ENCODE data around the gene RAB26. TPM values are rescaled to one million over a fixed set of nuclear protein-coding genes. Genes with fewer than 3 reads are reported as not detected.

Gene RAB26
- total RNA-seq, 1 donor from 2014 or later, result 0.80 TPM

DNA sequence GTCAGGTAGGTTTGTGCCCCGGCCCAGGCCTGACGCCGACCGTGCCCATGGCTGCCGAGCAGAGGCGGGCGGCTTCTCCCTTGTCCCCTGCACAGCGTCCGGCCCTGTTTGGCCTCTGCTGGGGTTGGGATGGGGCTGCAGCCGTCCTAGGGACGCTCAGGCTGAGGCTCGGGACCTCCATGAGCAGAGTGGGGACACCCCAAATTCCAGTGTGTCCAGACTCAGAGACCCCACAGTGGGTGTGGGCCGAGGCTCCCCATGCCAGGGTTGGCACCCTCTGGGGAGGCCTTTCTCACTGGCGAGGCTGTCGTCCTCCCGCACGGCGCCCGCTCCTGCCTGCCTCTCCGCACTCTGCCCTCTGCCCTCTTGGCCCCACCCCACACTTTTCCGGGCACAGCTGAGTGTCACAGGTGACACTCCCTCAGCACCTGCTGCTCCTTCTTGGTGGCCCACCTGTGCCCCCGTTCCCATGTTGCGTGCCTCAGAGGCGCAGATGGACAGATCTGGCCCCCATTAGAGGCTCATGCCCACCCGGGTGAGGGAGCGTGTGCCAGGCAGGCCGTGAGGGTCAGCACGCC lies 23.3 kb downstream of the RAB26 start:
- Histone ChIP-seq H3K9me3 (no peaks in the 10 kb centered on the region), H3K27me3 (ENCODE audit: low read depth) (no peaks in the 10 kb centered on the region), H3K4me3 (peak overlapping the region; percentile 55), H3K36me3 (peaks cover 90% of the 10 kb centered on the region), H3K4me1 (peaks cover 5% of the 10 kb centered on the region), H3K27ac (peak overlapping the region; percentile 81)
- DNase-seq (no peak), ATAC-seq (no peak)
- intact Hi-C loops (cut with DNase I), result no loop called here
- TF ChIP-seq, protein P1, sequence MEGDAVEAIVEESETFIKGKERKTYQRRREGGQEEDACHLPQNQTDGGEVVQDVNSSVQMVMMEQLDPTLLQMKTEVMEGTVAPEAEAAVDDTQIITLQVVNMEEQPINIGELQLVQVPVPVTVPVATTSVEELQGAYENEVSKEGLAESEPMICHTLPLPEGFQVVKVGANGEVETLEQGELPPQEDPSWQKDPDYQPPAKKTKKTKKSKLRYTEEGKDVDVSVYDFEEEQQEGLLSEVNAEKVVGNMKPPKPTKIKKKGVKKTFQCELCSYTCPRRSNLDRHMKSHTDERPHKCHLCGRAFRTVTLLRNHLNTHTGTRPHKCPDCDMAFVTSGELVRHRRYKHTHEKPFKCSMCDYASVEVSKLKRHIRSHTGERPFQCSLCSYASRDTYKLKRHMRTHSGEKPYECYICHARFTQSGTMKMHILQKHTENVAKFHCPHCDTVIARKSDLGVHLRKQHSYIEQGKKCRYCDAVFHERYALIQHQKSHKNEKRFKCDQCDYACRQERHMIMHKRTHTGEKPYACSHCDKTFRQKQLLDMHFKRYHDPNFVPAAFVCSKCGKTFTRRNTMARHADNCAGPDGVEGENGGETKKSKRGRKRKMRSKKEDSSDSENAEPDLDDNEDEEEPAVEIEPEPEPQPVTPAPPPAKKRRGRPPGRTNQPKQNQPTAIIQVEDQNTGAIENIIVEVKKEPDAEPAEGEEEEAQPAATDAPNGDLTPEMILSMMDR (IDR thresholded peaks at IDR 0.05), result no peak

DNA sequence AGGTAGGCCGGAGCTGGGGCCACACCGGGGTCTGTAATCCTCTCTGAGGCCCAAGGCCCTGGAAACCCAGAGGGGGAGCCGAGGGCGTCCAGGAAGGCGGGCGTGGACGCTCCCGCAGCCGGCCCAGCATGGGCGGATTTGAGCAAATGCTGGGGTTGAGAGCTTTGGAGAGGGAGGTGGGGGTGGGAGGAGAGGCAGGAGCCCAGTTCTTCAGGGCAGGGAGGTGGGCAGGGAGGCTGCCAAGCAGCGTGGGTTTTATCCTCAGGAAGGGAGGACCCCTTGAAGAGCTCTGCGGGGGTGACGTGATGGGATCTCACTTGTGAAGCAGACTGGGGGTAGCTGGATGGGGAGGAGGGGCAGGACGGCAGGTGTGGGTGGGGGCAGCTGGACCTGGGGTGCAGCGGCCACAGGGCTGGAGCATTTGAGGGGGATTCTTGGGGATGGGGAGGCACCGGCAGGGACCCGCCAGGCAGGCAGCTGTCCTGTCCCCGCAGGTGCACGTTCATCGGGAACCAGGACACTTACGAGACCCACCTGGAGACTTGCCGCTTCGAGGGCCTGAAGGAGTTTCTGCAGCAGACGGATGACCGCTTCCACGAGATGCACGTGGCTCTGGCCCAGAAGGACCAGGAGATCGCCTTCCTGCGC lies 24.4 kb downstream of the RAB26 start:
- no peaks in the 10 kb centered on the region for H3K9me3 ChIP-seq
- ATAC-seq (no peak), DNase-seq (no peak)
- H3K36me3 ChIP-seq, result peaks cover 90% of the 10 kb centered on the region
- no peak overlapping the region for H3K27ac ChIP-seq
- intact Hi-C loops (cut with DNase I), result no loop called here
- H3K4me3 ChIP-seq, result no peak overlapping the region
- H3K27me3 ChIP-seq (ENCODE audit: low read depth), result no peaks in the 10 kb centered on the region
- peaks cover 5% of the 10 kb centered on the region for H3K4me1 ChIP-seq
- TF ChIP-seq, protein P1 (IDR thresholded peaks at IDR 0.05), result no peak

DNA sequence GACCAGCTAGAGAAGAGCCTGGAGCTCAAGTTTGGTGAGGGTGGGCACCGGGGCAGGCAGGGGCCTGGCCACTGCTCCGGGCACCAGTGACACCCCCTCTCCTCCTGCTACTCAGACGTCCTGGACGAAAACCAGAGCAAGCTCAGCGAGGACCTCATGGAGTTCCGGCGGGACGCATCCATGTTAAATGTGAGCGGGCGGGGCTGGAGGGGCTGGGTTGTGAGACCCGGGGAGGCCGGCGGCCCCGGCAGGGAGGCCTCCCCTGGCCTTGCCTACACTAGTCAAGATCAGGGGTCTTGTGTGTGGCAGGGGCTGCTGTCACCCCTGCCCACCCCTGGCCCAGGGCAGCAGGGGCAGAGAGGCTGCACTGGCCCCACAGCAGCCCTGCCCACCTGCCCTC lies 24.9 kb downstream of the RAB26 start:
- Histone ChIP-seq H3K4me1 (peaks cover 5% of the 10 kb centered on the region), H3K9me3 (no peaks in the 10 kb centered on the region), H3K27ac (no peak overlapping the region), H3K36me3 (peaks cover 90% of the 10 kb centered on the region), H3K4me3 (no peak overlapping the region), H3K27me3 (ENCODE audit: low read depth) (no peaks in the 10 kb centered on the region)
- TF ChIP-seq, protein P1 (IDR thresholded peaks at IDR 0.05), result no peak
- ATAC-seq (no peak), DNase-seq (no peak)
- intact Hi-C loops (cut with DNase I), result no loop called here

DNA sequence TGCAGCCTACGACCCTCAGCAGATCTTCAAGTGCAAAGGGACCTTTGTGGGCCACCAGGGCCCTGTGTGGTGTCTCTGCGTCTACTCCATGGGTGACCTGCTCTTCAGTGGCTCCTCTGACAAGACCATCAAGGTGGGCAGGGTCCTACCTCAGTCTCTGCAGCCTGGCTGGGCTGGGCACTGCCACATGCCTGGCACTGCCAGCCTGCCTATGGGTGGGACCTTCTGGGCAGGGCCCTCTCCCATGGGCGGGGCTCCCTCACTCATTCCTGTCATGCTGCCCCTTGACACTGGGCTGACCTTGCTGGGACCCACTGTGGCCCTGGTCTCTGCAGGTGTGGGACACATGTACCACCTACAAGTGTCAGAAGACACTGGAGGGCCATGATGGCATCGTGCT lies 25.5 kb downstream of the RAB26 start:
- TF ChIP-seq, protein P1 (IDR thresholded peaks at IDR 0.05), result no peak
- Histone ChIP-seq H3K9me3 (no peaks in the 10 kb centered on the region), H3K36me3 (peaks cover 86% of the 10 kb centered on the region), H3K27ac (no peak overlapping the region), H3K4me3 (no peak overlapping the region), H3K4me1 (peaks cover 5% of the 10 kb centered on the region), H3K27me3 (ENCODE audit: low read depth) (no peaks in the 10 kb centered on the region)
- DNase-seq (no peak), ATAC-seq (no peak)
- intact Hi-C loops (cut with DNase I), result no loop called here

DNA sequence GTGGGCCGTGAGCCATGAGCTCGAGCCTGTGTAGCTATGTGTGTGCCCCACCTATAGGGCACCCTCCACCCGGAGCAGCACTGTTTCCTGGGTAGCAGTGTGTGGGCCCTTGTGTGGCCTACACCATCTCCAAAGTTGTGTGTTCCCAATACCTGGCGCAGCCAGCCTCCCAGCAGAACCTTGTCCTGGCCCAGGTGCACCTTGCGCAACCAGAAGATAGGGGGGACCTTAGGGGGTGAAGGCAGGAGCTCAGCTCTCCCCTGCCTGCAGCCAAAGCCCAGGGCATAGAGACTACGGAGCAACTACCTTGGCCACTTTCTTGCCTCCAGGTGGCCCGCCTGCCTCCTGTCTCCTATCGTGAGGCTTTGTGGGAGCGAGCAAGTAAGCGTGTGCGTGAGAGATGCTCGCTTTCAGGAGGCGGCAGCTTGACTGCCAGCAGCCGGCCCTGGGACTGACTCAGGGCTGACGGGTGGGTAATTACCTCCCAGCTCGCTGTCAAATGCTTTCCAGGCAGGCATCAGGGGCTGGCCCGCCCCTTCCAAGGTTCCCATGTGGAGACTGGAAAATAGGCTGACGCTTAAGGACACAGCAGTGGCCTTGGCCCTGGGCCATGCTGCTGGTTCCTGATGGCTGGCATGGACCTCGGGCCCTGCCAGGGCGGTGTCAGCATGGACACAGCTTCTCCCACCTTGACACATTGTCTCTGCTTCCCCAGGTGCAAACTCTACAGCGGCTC lies 26.1 kb downstream of the RAB26 start:
- DNase-seq (no peak), ATAC-seq (no peak)
- intact Hi-C loops (cut with DNase I), result no loop called here
- no peak overlapping the region for H3K4me3 ChIP-seq
- H3K4me1 ChIP-seq, result peaks cover 4% of the 10 kb centered on the region
- TF ChIP-seq, protein P1 (IDR thresholded peaks at IDR 0.05), result no peak
- H3K27me3 ChIP-seq (ENCODE audit: low read depth), result no peaks in the 10 kb centered on the region
- H3K27ac ChIP-seq, result no peak overlapping the region
- no peaks in the 10 kb centered on the region for H3K9me3 ChIP-seq
- H3K36me3 ChIP-seq, result peaks cover 80% of the 10 kb centered on the region
